H1 (cell line): Measurements from ENCODE around the gene GSTM2. TPM values are rescaled to one million over a fixed set of nuclear protein-coding genes. Genes with fewer than 3 reads are reported as not detected.

Experiments
- CTCF ChIA-PET: fragments of 300-600 bp; sonication (Branson Sonifier 250); formaldehyde crosslinking; loops from one replicate; lab custom pipeline; 2021; ENCODE audit not compliant: partially characterized antibody; lab: Charles Lee
- POLR2A ChIA-PET: fragments of 300-600 bp; sonication (Branson Sonifier 250); formaldehyde crosslinking; loops from one replicate; lab custom pipeline; 2021; ENCODE audit warnings: inconsistent platforms; ENCODE audit not compliant: partially characterized antibody; lab: Charles Lee
- DNase-seq, 2 experiments: peaks; one replicate each; pipeline versions ENCODE4 v3.0.0 to v3.0.0-alpha.2; 2010 to 2022; ENCODE audit warnings: low spot score in 2 of 2, low read depth in 1 of 2, mixed read lengths in 1 of 2
- FAIRE-seq: peaks from 2 replicates; lab custom pipeline; 2011; peaks lifted over from hg19 to GRCh38; lab: Jason Lieb, UNC
- H2AFZ ChIP-seq: 2 replicates; pipeline ENCODE4 v1.8.1; 2012; ENCODE audit warnings: low read length, inconsistent platforms
- H2AK5ac ChIP-seq: 2 replicates; pipeline ENCODE4 v1.6.1; 2013; ENCODE audit warnings: low read depth, low read length
- H2BK120ac ChIP-seq: replicated peaks from 2 replicates; pipeline ENCODE3; 2013; ENCODE audit warnings: low read depth, low read length, inconsistent platforms
- H2BK12ac ChIP-seq: 2 replicates; pipeline ENCODE4 v1.6.1; 2013; ENCODE audit warnings: low read depth, low read length
- H2BK15ac ChIP-seq: 2 replicates; pipeline ENCODE4 v1.6.1; 2013; ENCODE audit warnings: low read length
- H2BK20ac ChIP-seq: 2 replicates; pipeline ENCODE4 v1.6.1; 2013; ENCODE audit warnings: low read length
- H2BK5ac ChIP-seq: 2 replicates; pipeline ENCODE4 v1.6.1; 2013; ENCODE audit warnings: low read depth, low read length
- H3K14ac ChIP-seq: 2 replicates; pipeline ENCODE4 v1.6.1; 2013; ENCODE audit warnings: inconsistent platforms; ENCODE audit not compliant: insufficient read length
- H3K18ac ChIP-seq: 2 replicates; pipeline ENCODE4 v1.6.1; 2013; ENCODE audit warnings: low read length; ENCODE audit errors: extremely low read depth
- H3K23ac ChIP-seq: 2 replicates; pipeline ENCODE4 v1.6.1; 2013; ENCODE audit warnings: inconsistent platforms; ENCODE audit not compliant: insufficient read length
- H3K23me2 ChIP-seq: 2 replicates; pipeline ENCODE4 v1.6.1; 2013; ENCODE audit warnings: low read depth, low read length
- H3K27ac ChIP-seq: 2 replicates; pipeline ENCODE4 v1.6.1; 2011; ENCODE audit warnings: low read depth, low read length, inconsistent platforms
- H3K27me3 ChIP-seq, 4 experiments: replicated peaks in 1 of 4; 1 replicate in 1 of 4; 2 replicates in 3 of 4; pipeline versions ENCODE4 v1.6.1 to v1.8.1; 2011 to 2013; ENCODE audit warnings: low read length in 3 of 4, mild to moderate bottlenecking in 3 of 4, inconsistent platforms in 2 of 4, mixed read lengths in 2 of 4, moderate library complexity in 1 of 4; ENCODE audit not compliant: control insufficient read depth in 3 of 4, insufficient read depth in 3 of 4; ENCODE audit errors: extremely low read depth in 1 of 4
- H3K36me3 ChIP-seq, 4 experiments: 2 replicates each; pipeline versions ENCODE4 v1.6.1 to v1.8.1; 2011 to 2013; ENCODE audit warnings: mild to moderate bottlenecking in 4 of 4, low read length in 3 of 4, moderate library complexity in 2 of 4, control low read depth in 1 of 4, inconsistent platforms in 1 of 4; ENCODE audit not compliant: insufficient read depth in 4 of 4, control insufficient read depth in 2 of 4
- H3K4ac ChIP-seq: replicated peaks from 2 replicates; pipeline ENCODE3; 2013; ENCODE audit warnings: low read length, low read depth, mixed read lengths, inconsistent platforms; ENCODE audit not compliant: insufficient read length
- H3K4me1 ChIP-seq, 4 experiments: replicated peaks in 1 of 4; 1 replicate in 1 of 4; 2 replicates in 3 of 4; pipeline versions ENCODE4 v1.6.1 to v1.8.1; 2011 to 2013; ENCODE audit warnings: low read length in 3 of 4, inconsistent platforms in 2 of 4, mixed read lengths in 1 of 4; ENCODE audit not compliant: insufficient read depth in 4 of 4, control insufficient read depth in 3 of 4
- H3K4me2 ChIP-seq, 2 experiments: 2 replicates each; pipeline versions ENCODE4 v1.6.1 to v1.8.1; 2011 to 2013; ENCODE audit warnings: low read depth in 2 of 2, low read length in 2 of 2, control low read depth in 1 of 2, inconsistent platforms in 1 of 2, mild to moderate bottlenecking in 1 of 2; ENCODE audit not compliant: insufficient read depth in 1 of 2
- H3K4me3 ChIP-seq, 4 experiments: fragments of 200-600, 300-600 bp in 1 of 4; sonication (generic), shearing (Covaris generic), sonication (Bioruptor Twin) in 1 of 4; 2 replicates each; pipeline versions ENCODE4 v1.5.1 to v1.8.1; 2011 to 2016; ENCODE audit warnings: low read length in 4 of 4, low read depth in 3 of 4, control low read depth in 2 of 4, inconsistent platforms in 2 of 4, mild to moderate bottlenecking in 2 of 4, mixed read lengths in 1 of 4, moderate library complexity in 1 of 4; ENCODE audit not compliant: insufficient read depth in 2 of 4; ENCODE audit errors: extremely low read depth in 1 of 4
- H3K56ac ChIP-seq: replicated peaks from 2 replicates; pipeline ENCODE3; 2013; ENCODE audit warnings: low read depth, mild to moderate bottlenecking, mixed read lengths, low read length, inconsistent platforms; ENCODE audit not compliant: insufficient read length
- H3K79me1 ChIP-seq: 2 replicates; pipeline ENCODE4 v1.6.1; 2013; ENCODE audit warnings: low read depth, low read length, control low read depth
- H3K79me2 ChIP-seq, 2 experiments: 2 replicates each; pipeline versions ENCODE4 v1.6.1 to v1.8.1; 2012 to 2013; ENCODE audit warnings: low read length in 2 of 2, mild to moderate bottlenecking in 2 of 2, inconsistent platforms in 1 of 2; ENCODE audit not compliant: insufficient read depth in 2 of 2, control insufficient read depth in 1 of 2
- H3K9ac ChIP-seq, 4 experiments: replicated peaks in 1 of 4; 1 replicate in 1 of 4; 2 replicates in 3 of 4; pipeline versions ENCODE4 v1.6.1 to v1.8.1; 2011 to 2013; ENCODE audit warnings: low read depth in 3 of 4, low read length in 3 of 4, control low read depth in 2 of 4, mild to moderate bottlenecking in 2 of 4, moderate library complexity in 2 of 4, inconsistent platforms in 1 of 4; ENCODE audit errors: extremely low read depth in 1 of 4
- H3K9me3 ChIP-seq, 2 experiments: 2 replicates each; pipeline versions ENCODE4 v1.6.1 to v1.8.1; 2012 to 2013; ENCODE audit warnings: mild to moderate bottlenecking in 2 of 2, moderate library complexity in 2 of 2, control low read depth in 1 of 2, inconsistent platforms in 1 of 2, low read depth in 1 of 2, low read length in 1 of 2, mixed read lengths in 1 of 2; ENCODE audit not compliant: insufficient read depth in 2 of 2
- H4K20me1 ChIP-seq, 2 experiments: replicated peaks in 1 of 2; 2 replicates each; pipeline versions ENCODE3 to v1.8.1; 2011 to 2013; ENCODE audit warnings: inconsistent platforms in 2 of 2, low read length in 2 of 2, mild to moderate bottlenecking in 1 of 2; ENCODE audit not compliant: insufficient read depth in 2 of 2, control insufficient read depth in 1 of 2
- H4K5ac ChIP-seq: 2 replicates; pipeline ENCODE4 v1.6.1; 2013; ENCODE audit warnings: low read length, low read depth, mixed read lengths, inconsistent platforms; ENCODE audit not compliant: insufficient read length
- H4K8ac ChIP-seq: 2 replicates; pipeline ENCODE4 v1.8.0; 2013; ENCODE audit warnings: mild to moderate bottlenecking, moderate library complexity, low read length, inconsistent platforms; ENCODE audit not compliant: insufficient read depth; ENCODE audit errors: extremely low read depth
- H4K91ac ChIP-seq: replicated peaks from 2 replicates; pipeline ENCODE3; 2013; ENCODE audit warnings: low read length, mixed read lengths, inconsistent platforms; ENCODE audit not compliant: insufficient read length
- CBX8 ChIP-seq: fragments of 300-800, 300-1000 bp; sonication (generic); IDR thresholded peaks from 2 replicates; pipeline ENCODE4 v1.7.1; 2016; ENCODE audit warnings: low read depth, low read length, borderline replicate concordance
- CEBPB ChIP-seq: IDR thresholded peaks from 2 replicates; pipeline ENCODE4 v1.6.1; 2012; ENCODE audit warnings: low read depth, low read length
- CHD1 ChIP-seq: IDR thresholded peaks from 2 replicates; pipeline ENCODE4 v1.6.1; 2012; ENCODE audit warnings: low read depth, low read length, improper control_type of control experiment
- HDAC6 ChIP-seq: IDR thresholded peaks from one replicate; pipeline ENCODE4 v1.7.1; 2012; ENCODE audit warnings: low read depth, mild to moderate bottlenecking, inconsistent platforms, low read length, moderate library complexity
- JUND ChIP-seq: IDR thresholded peaks from 2 replicates; pipeline ENCODE4 v1.6.1; 2011; ENCODE audit warnings: mild to moderate bottlenecking, improper control_type of control experiment, low read length
- POLR2AphosphoS5 ChIP-seq: IDR thresholded peaks from 2 replicates; pipeline ENCODE4 v1.6.1; 2011; ENCODE audit warnings: low read depth, low read length
- POU5F1 ChIP-seq: IDR thresholded peaks from 2 replicates; pipeline ENCODE4 v1.6.1; 2011; ENCODE audit warnings: low read depth, mild to moderate bottlenecking, low read length, moderate library complexity
- RNF2 ChIP-seq: fragments of 200-900, 300-1000 bp; sonication (generic); IDR thresholded peaks from 2 replicates; pipeline ENCODE4 v1.7.1; 2016; ENCODE audit warnings: borderline replicate concordance, low read depth, mild to moderate bottlenecking, antibody characterized with exemption, low read length; ENCODE audit not compliant: poor library complexity, severe bottlenecking; ENCODE audit errors: missing control alignments
- SIRT6 ChIP-seq: IDR thresholded peaks from one replicate; pipeline ENCODE4 v1.7.1; 2012; ENCODE audit warnings: low read length, inconsistent platforms
- SUZ12 ChIP-seq: fragments of 200-600 bp; sonication (generic); IDR thresholded peaks from 2 replicates; pipeline ENCODE4 v1.6.1; 2012; ENCODE audit warnings: mild to moderate bottlenecking, inconsistent platforms, low read length, moderate library complexity, mixed read lengths
- TAF7 ChIP-seq: optimal IDR thresholded peaks from 2 replicates; pipeline ENCODE3; 2011; ENCODE audit warnings: low read depth, mild to moderate bottlenecking, inconsistent platforms, low read length, moderate library complexity, borderline replicate concordance
- WGBS, 2 experiments: shearing (Covaris generic) in 1 of 2; methylation state at CpG; one replicate each; pipeline versions ENCODE4 v1.1.6 to v1.1.7; 2013 to 2015; ENCODE audit warnings: low lambda C conversion rate in 2 of 2, mixed read lengths in 2 of 2, inconsistent platforms in 1 of 2, low coverage in 1 of 2, missing lambda C conversion rate in 1 of 2; ENCODE audit not compliant: insufficient replicate concordance in 2 of 2, insufficient coverage in 1 of 2, insufficient read length in 1 of 2; ENCODE audit errors: extremely low coverage in 1 of 2, missing lambda C conversion rate in 1 of 2; 5-methylcytosine and 5-hydroxymethylcytosine counted together
- polyA plus RNA-seq, 7 experiments: library from polyadenylated mRNA; depleted of rRNA in 3 of 7; stranded (reverse) in 5 of 7; unstranded in 2 of 7; fragments of >200 nt in 5 of 7; fragments of 200-250 nt in 2 of 7; gene quantifications; 1 replicate in 5 of 7; 2 replicates in 1 of 7; 4 replicates in 1 of 7; pipeline versions ENCODE4 v1.2.1 to v1.2.3, GENCODE V29; 2011 to 2013; ENCODE audit warnings: missing spikeins in 2 of 7, mixed read lengths in 2 of 7
- total RNA-seq: library from RNA; stranded (reverse); fragmentation: NEBNext Ultra II Directional; extraction: Animal tissue kit (Norgen Biotek cat#: 25700); gene quantifications from 2 replicates; pipeline ENCODE4 v1.2.1, GENCODE V29; 2021

GSTM2 gene
- total and polyA plus RNA-seq, 2 of the 8 experiments (the other 6 are each of a cell fraction or from before 2014, with no cell fraction given), result 9.6 to 23.1 TPM

- no peak overlapping the region for H2AK5ac ChIP-seq
- H2BK12ac ChIP-seq, result no peak overlapping the region
- no peak overlapping the region for H4K8ac ChIP-seq
- no peak overlapping the region for H3K9ac ChIP-seq
- FAIRE-seq, result no peak
- TF ChIP-seq CEBPB (no peak), SIRT6 (no peak), CHD1 (no peak), SUZ12 (no peak), TAF7 (no peak), POLR2AphosphoS5 (no peak), CBX8 (no peak), POU5F1 (no peak), HDAC6 (no peak), JUND (no peak), RNF2 (no peak)
- no peak overlapping the region for H3K23ac ChIP-seq
- H4K91ac ChIP-seq, result no peak overlapping the region
- H3K4me1 ChIP-seq, result 0 out of 7 replicates have a peak, but pooled peaks cover 0 to 3% (median 0%) of the 10 kb centered on the region in 4 experiments
- no peak overlapping the region for H2BK20ac ChIP-seq
- CTCF ChIA-PET, result interaction anchor here (1.5 to 11.8 kb wide), 2 partner anchors 19 to 115 kb away, joined by 6 to 185 read pairs; no protein-coding TSS in a partner anchor
- no peaks in the 10 kb centered on the region for H4K20me1 ChIP-seq
- H3K4me2 ChIP-seq, result no peak overlapping the region
- H3K4ac ChIP-seq, result no peak overlapping the region
- no peaks in the 10 kb centered on the region for H3K79me1 ChIP-seq
- peaks cover 9% of the 10 kb centered on the region for H3K23me2 ChIP-seq
- H3K36me3 ChIP-seq, result no peaks in the 10 kb centered on the region
- no peak overlapping the region for H3K4me3 ChIP-seq
- 100% methylated on average over 2 of the region's 2 CpGs; no CpG with 5 or more reads in 1 of the 2 experiments for WGBS, 2 experiments
- H2AFZ ChIP-seq, result no peak overlapping the region
- peaks cover 0 to 5% (median 4%) of the 10 kb centered on the region in 4 experiments; a peak in 5 of 7 replicates for H3K27me3 ChIP-seq
- POLR2A ChIA-PET, result interaction anchor here (1.0 kb wide), 1 partner anchor 11 kb away, joined by 3 read pairs; no protein-coding TSS in a partner anchor
- H2BK120ac ChIP-seq, result no peak overlapping the region
- no peak overlapping the region for H4K5ac ChIP-seq
- no peak overlapping the region for H2BK5ac ChIP-seq
- no peak overlapping the region for H3K56ac ChIP-seq
- H3K27ac ChIP-seq, result no peak overlapping the region
- H3K18ac ChIP-seq, result no peak overlapping the region
- no peak overlapping the region for H3K14ac ChIP-seq
- no peak overlapping the region for H2BK15ac ChIP-seq
- no peak for DNase-seq
- no peaks in the 10 kb centered on the region for H3K79me2 ChIP-seq
- H3K9me3 ChIP-seq, result no peaks in the 10 kb centered on the region
Measured at GRCh38 chr1:109659145-109659544, 8.7 kb upstream of the GSTM2 start.
